ENCODE data around the gene IGF2.

GRCh38 chr11:2177076-2177475 lies 37.9 kb upstream of the IGF2 start:
- TF ChIP-seq CTCF (IDR thresholded peaks at IDR 0.05) (no peak), POLR2A (IDR thresholded peaks at IDR 0.05) (no peak)
